Testis (tissue), 5 donors: ENCODE measurements around the gene MTR. TPM values are rescaled to one million over a fixed set of nuclear protein-coding genes. Genes with fewer than 3 reads are reported as not detected.
A peak's percentile ranks its signal among the peaks of the same experiment; 100 is the strongest.

Source experiments
- DNase-seq: peaks from one replicate; pipeline ENCODE4 v3.0.0-alpha.2; 2019
- H3K27ac ChIP-seq, 2 donors: fragments of 200-600 bp; sonication (generic); one replicate each; pipeline ENCODE4 v1.5.1; 2019
- H3K27me3 ChIP-seq: fragments of 200-600 bp; sonication (generic); one replicate; pipeline ENCODE4 v1.5.1; 2019
- H3K36me3 ChIP-seq: fragments of 200-600 bp; sonication (generic); one replicate; pipeline ENCODE4 v1.5.1; 2017; ENCODE audit warnings: low read depth; ENCODE audit errors: missing control alignments
- H3K4me1 ChIP-seq: fragments of 200-600 bp; sonication (generic); one replicate; pipeline ENCODE4 v1.5.1; 2019
- H3K4me3 ChIP-seq, 2 donors: fragments of 200-600 bp; sonication (generic); one replicate each; pipeline ENCODE4 v1.5.1; 2017 to 2019
- H3K9me3 ChIP-seq: fragments of 200-600 bp; sonication (generic); one replicate; pipeline ENCODE4 v1.5.1; 2017
- CTCF ChIP-seq, 3 experiments: fragments of 450-650 bp in 2 of 3; fragments of 200-600 bp in 1 of 3; sonication (generic) in 1 of 3; IDR thresholded peaks; one replicate each; pipeline ENCODE4 v1.5.1; 2016 to 2019; ENCODE audit warnings: antibody characterized with exemption in 3 of 3, mild to moderate bottlenecking in 2 of 3, moderate library complexity in 1 of 3
- POLR2A ChIP-seq: fragments of 450-650 bp; IDR thresholded peaks from one replicate; pipeline ENCODE4 v1.6.1; 2017; ENCODE audit warnings: antibody characterized with exemption, mild to moderate bottlenecking, moderate library complexity
- WGBS, 2 donors: methylation state at CpG; one replicate each; pipeline ENCODE4 v1.1.5; 2018; 5-methylcytosine and 5-hydroxymethylcytosine counted together
- intact Hi-C: fragments of 100-400 bp; cut with DNase I; formaldehyde crosslinking; loops from one replicate; pipeline ENCODE4 v1.15.1; 2023; ENCODE audit warnings: low total_unique reads
- long read RNA-seq, 2 donors: transcript quantifications; one replicate each; lab custom pipeline, GENCODE V29; 2026
- polyA plus RNA-seq: library from polyadenylated mRNA; stranded (reverse); fragments of 350-450 nt; fragmentation: Illumina TruSeq; extraction: RNeasy Lipid Tissue Mini Kit (QIAGEN cat#74804); gene quantifications from one replicate; pipeline ENCODE4 v1.2.3, GENCODE V29; 2014; ENCODE audit warnings: low read depth, low replicate concordance; ENCODE audit not compliant: insufficient read depth
- total RNA-seq, 2 donors: library from RNA; depleted of rRNA; stranded (reverse); fragments of >200 nt; gene quantifications; one replicate each; pipeline ENCODE4 v1.2.3, GENCODE V29; 2016

Gene MTR
- total RNA-seq (10 to 100 TPM; 54.0 to 65.4 TPM), polyA plus RNA-seq (23.4 TPM)
- long read RNA-seq, donor 1, partial matches to known transcripts: 22 of 22 reads
- long read RNA-seq, donor 1, other reads (novel, unspliced or antisense): 0 of 22 reads
- long read RNA-seq, donor 2, full-length matches to known transcripts: 1 of 1 reads
- long read RNA-seq, donor 2, partial matches to known transcripts: 0 of 1 reads
- long read RNA-seq, donor 2, other reads (novel, unspliced or antisense): 0 of 1 reads

GRCh38 chr1:236795035-236795756 lies at the start of gene MTR:
TSS of gene MTR (plus strand) at chr1:236795292. CDS start at chr1:236795704, 412 bp downstream.
- intact Hi-C loops: no loop called here
- H3K9me3 ChIP-seq: no peaks in the 10 kb centered on the region
- DNase-seq: peak; percentile 100
- no peaks in the 10 kb centered on the region for H3K27me3 ChIP-seq
- no peaks in the 10 kb centered on the region for H3K36me3 ChIP-seq
- H3K4me1 ChIP-seq: peaks cover 3% of the 10 kb centered on the region
- H3K27ac ChIP-seq: peak within 1 kb of the TSS; percentile 86 to 96
- WGBS, 2 donors: 0 to 1% methylated on average over 14 to 62 of the region's 67 CpGs
- peak within 1 kb of the TSS; percentile 88 to 98 for H3K4me3 ChIP-seq
- TF ChIP-seq CTCF (IDR thresholded peaks at IDR 0.05) (no peak), POLR2A (peak; percentile 77)

- WGBS, 2 donors: 87 to 92% methylated on average over 5 of the region's 5 CpGs
- no peak for TF ChIP-seq POLR2A
- no peak for TF ChIP-seq CTCF (IDR thresholded peaks at IDR 0.05)
Observed at GRCh38 chr1:236746785-236747184, 48.3 kb upstream of the MTR start.

GRCh38 chr1:236747311-236747985 lies 47.6 kb upstream of the MTR start:
- H3K27ac ChIP-seq: no peak overlapping the region
- no peaks in the 10 kb centered on the region for H3K27me3 ChIP-seq
- intact Hi-C loops: no loop called here
- WGBS, 2 donors: 87 to 91% methylated on average over 6 of the region's 6 CpGs
- no peak for DNase-seq
- no peaks in the 10 kb centered on the region for H3K36me3 ChIP-seq
- no peak for TF ChIP-seq CTCF (IDR thresholded peaks at IDR 0.05)
- TF ChIP-seq POLR2A: no peak
- H3K4me1 ChIP-seq: no peaks in the 10 kb centered on the region
- H3K9me3 ChIP-seq: no peaks in the 10 kb centered on the region
- no peak overlapping the region for H3K4me3 ChIP-seq

More at GRCh38 chr1:236746785-236747184, 48.3 kb upstream of the MTR start:
- DNase-seq: no peak
- Histone ChIP-seq H3K27ac (no peak overlapping the region), H3K27me3 (no peaks in the 10 kb centered on the region), H3K36me3 (no peaks in the 10 kb centered on the region), H3K4me3 (no peak overlapping the region), H3K4me1 (no peaks in the 10 kb centered on the region), H3K9me3 (no peaks in the 10 kb centered on the region)
- intact Hi-C loops: no loop called here

GRCh38 chr1:236748268-236748870 lies 46.7 kb upstream of the MTR start:
- Histone ChIP-seq H3K36me3 (no peaks in the 10 kb centered on the region), H3K9me3 (no peaks in the 10 kb centered on the region), H3K27ac (no peak overlapping the region), H3K4me1 (no peaks in the 10 kb centered on the region), H3K27me3 (no peaks in the 10 kb centered on the region), H3K4me3 (no peak overlapping the region)
- TF ChIP-seq POLR2A (no peak), CTCF (IDR thresholded peaks at IDR 0.05) (peak in 1 of 3 experiments; percentile 32)
- DNase-seq: no peak
- 78 to 81% methylated on average over 5 of the region's 5 CpGs for WGBS, 2 donors
- intact Hi-C loops: no loop called here
